SU-DHL-6 (cell line): Measurements from ENCODE around the gene PHB1.

ENCODE experiments used
- H2AFZ ChIP-seq: fragments of 200-600 bp; sonication (generic); 2 replicates; pipeline ENCODE4 v1.6.1; 2014; ENCODE audit warnings: low read depth, mild to moderate bottlenecking, moderate library complexity, mixed read lengths, antibody characterized with exemption, low read length; ENCODE audit not compliant: severe bottlenecking
- H3F3A ChIP-seq: fragments of 200-600 bp; shearing (Covaris generic); 2 replicates; pipeline ENCODE4 v1.6.0; 2016; ENCODE audit warnings: antibody characterized with exemption, mild to moderate bottlenecking; ENCODE audit not compliant: insufficient read depth
- H3K27ac ChIP-seq: fragments of 200-600 bp; sonication (generic); 2 replicates; pipeline ENCODE4 v1.5.1; 2016; ENCODE audit warnings: low read depth, mild to moderate bottlenecking, low read length, moderate library complexity, mixed read lengths
- H3K27me3 ChIP-seq: fragments of 200-600 bp; sonication (generic), shearing (Covaris generic); 2 replicates; pipeline ENCODE4 v1.6.0; 2014; ENCODE audit warnings: mild to moderate bottlenecking, low read length
- H3K36me3 ChIP-seq: fragments of 200-600 bp; sonication (generic); 2 replicates; pipeline ENCODE4 v1.6.1; 2014; ENCODE audit warnings: mild to moderate bottlenecking, low read length, mixed read lengths
- H3K4me2 ChIP-seq: fragments of 300-600, 200-600 bp; shearing (Covaris generic), sonication (generic); 2 replicates; pipeline ENCODE4 v1.6.0; 2014; ENCODE audit warnings: low read length, low read depth, mild to moderate bottlenecking; ENCODE audit not compliant: poor library complexity, severe bottlenecking
- H3K4me3 ChIP-seq: fragments of 200-600 bp; sonication (generic); 2 replicates; pipeline ENCODE4 v1.5.1; 2014; ENCODE audit warnings: antibody characterized with exemption, low read length, mild to moderate bottlenecking, mixed read lengths; ENCODE audit not compliant: insufficient read depth, poor library complexity, severe bottlenecking
- H3K79me2 ChIP-seq: fragments of 200-600 bp; sonication (generic); 2 replicates; pipeline ENCODE4 v1.6.1; 2014; ENCODE audit warnings: mild to moderate bottlenecking, low read length, moderate library complexity; ENCODE audit not compliant: insufficient read depth
- H3K9ac ChIP-seq: fragments of 200-600 bp; sonication (generic); 2 replicates; pipeline ENCODE4 v1.7.0; 2014; ENCODE audit warnings: mild to moderate bottlenecking, low read length
- H3K9me2 ChIP-seq: fragments of 200-600 bp; sonication (generic); replicated peaks from 2 replicates; pipeline ENCODE4 v1.6.1; 2014; ENCODE audit warnings: low read length; ENCODE audit not compliant: insufficient read depth
- H3K9me3 ChIP-seq: fragments of 200-600 bp; sonication (generic); 2 replicates; pipeline ENCODE4 v1.6.1; 2014; ENCODE audit warnings: low read length, mixed read lengths; ENCODE audit not compliant: insufficient read depth
- H4K20me1 ChIP-seq: fragments of 200-600 bp; sonication (generic); 2 replicates; pipeline ENCODE4 v1.6.1; 2014; ENCODE audit warnings: low read depth, mild to moderate bottlenecking, antibody characterized with exemption, low read length, moderate library complexity, mixed read lengths
- EZH2phosphoT487 ChIP-seq: fragments of 200-600 bp; sonication (generic), shearing (Covaris generic); conservative IDR thresholded peaks from 2 replicates; pipeline ENCODE4 v1.6.1; 2018; ENCODE audit warnings: mild to moderate bottlenecking, antibody characterized with exemption, low read length, moderate library complexity, mixed read lengths
- TF ChIP-seq, protein P1 (sequence below): fragments of 200-600 bp; sonication (generic); IDR thresholded peaks from one replicate; pipeline ENCODE4 v1.5.1; 2017; ENCODE audit warnings: antibody characterized with exemption, mild to moderate bottlenecking, low read length, moderate library complexity; ENCODE audit not compliant: insufficient read depth, poor library complexity, severe bottlenecking

The PHB1 gene

GRCh38 chr17:49404361-49404760 lies 10.3 kb downstream of the PHB1 start:
- no peak for TF ChIP-seq EZH2phosphoT487
- TF ChIP-seq, protein P1, sequence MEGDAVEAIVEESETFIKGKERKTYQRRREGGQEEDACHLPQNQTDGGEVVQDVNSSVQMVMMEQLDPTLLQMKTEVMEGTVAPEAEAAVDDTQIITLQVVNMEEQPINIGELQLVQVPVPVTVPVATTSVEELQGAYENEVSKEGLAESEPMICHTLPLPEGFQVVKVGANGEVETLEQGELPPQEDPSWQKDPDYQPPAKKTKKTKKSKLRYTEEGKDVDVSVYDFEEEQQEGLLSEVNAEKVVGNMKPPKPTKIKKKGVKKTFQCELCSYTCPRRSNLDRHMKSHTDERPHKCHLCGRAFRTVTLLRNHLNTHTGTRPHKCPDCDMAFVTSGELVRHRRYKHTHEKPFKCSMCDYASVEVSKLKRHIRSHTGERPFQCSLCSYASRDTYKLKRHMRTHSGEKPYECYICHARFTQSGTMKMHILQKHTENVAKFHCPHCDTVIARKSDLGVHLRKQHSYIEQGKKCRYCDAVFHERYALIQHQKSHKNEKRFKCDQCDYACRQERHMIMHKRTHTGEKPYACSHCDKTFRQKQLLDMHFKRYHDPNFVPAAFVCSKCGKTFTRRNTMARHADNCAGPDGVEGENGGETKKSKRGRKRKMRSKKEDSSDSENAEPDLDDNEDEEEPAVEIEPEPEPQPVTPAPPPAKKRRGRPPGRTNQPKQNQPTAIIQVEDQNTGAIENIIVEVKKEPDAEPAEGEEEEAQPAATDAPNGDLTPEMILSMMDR: no peak
- no peaks in the 10 kb centered on the region for H3K9me3 ChIP-seq
- H3K27me3 ChIP-seq: no peaks in the 10 kb centered on the region
- no peak overlapping the region for H3K27ac ChIP-seq
- no peak overlapping the region for H2AFZ ChIP-seq
- H3K4me3 ChIP-seq: no peak overlapping the region
- H3K79me2 ChIP-seq: no peaks in the 10 kb centered on the region
- no peaks in the 10 kb centered on the region for H3K9me2 ChIP-seq
- no peak overlapping the region for H3K4me2 ChIP-seq
- peaks cover 13% of the 10 kb centered on the region for H3K36me3 ChIP-seq
- no peak overlapping the region for H3K9ac ChIP-seq
- H3F3A ChIP-seq: peaks cover 6% of the 10 kb centered on the region
- no peaks in the 10 kb centered on the region for H4K20me1 ChIP-seq

- no peaks in the 10 kb centered on the region for H3K27me3 ChIP-seq
- no peak overlapping the region for H3K27ac ChIP-seq
- no peaks in the 10 kb centered on the region for H3K79me2 ChIP-seq
- H4K20me1 ChIP-seq: no peaks in the 10 kb centered on the region
- H3K36me3 ChIP-seq: peaks cover 13% of the 10 kb centered on the region
- no peak overlapping the region for H3K9ac ChIP-seq
- no peaks in the 10 kb centered on the region for H3K9me3 ChIP-seq
- H2AFZ ChIP-seq: no peak overlapping the region
- H3K9me2 ChIP-seq: no peaks in the 10 kb centered on the region
- no peak overlapping the region for H3K4me3 ChIP-seq
- peaks cover 6% of the 10 kb centered on the region for H3F3A ChIP-seq
- H3K4me2 ChIP-seq: no peak overlapping the region
- TF ChIP-seq EZH2phosphoT487: no peak
- TF ChIP-seq, protein P1: no peak
Observed at GRCh38 chr17:49403514-49404289, 11.0 kb downstream of the PHB1 start.

- H3K4me2 ChIP-seq: no peak overlapping the region
- H3K27me3 ChIP-seq: no peaks in the 10 kb centered on the region
- no peaks in the 10 kb centered on the region for H3K9me2 ChIP-seq
- no peaks in the 10 kb centered on the region for H4K20me1 ChIP-seq
- no peaks in the 10 kb centered on the region for H3K79me2 ChIP-seq
- no peaks in the 10 kb centered on the region for H3F3A ChIP-seq
- H3K4me3 ChIP-seq: no peak overlapping the region
- no peak overlapping the region for H3K27ac ChIP-seq
- no peak overlapping the region for H2AFZ ChIP-seq
- no peak for TF ChIP-seq EZH2phosphoT487
- TF ChIP-seq, protein P1: no peak
- H3K36me3 ChIP-seq: peaks cover 13% of the 10 kb centered on the region
- H3K9me3 ChIP-seq: no peaks in the 10 kb centered on the region
- no peak overlapping the region for H3K9ac ChIP-seq
Observed at GRCh38 chr17:49402706-49403105, 12.0 kb downstream of the PHB1 start.
